Karpas-422 (cell line): ENCODE measurements around the gene THSD4. TPM values are rescaled to one million over a fixed set of nuclear protein-coding genes. Genes with fewer than 3 reads are reported as not detected.

Experiments
- DNase-seq: peaks from one replicate; pipeline ENCODE4 v3.0.0-alpha.2; 2015
- H2AFZ ChIP-seq: fragments of 200-600 bp; sonication (generic); 2 replicates; pipeline ENCODE4 v1.6.1; 2014; ENCODE audit warnings: antibody characterized with exemption, low read length, mixed read lengths
- H3K27ac ChIP-seq: fragments of 200-600 bp; sonication (generic); 2 replicates; pipeline ENCODE4 v1.5.1; 2014; ENCODE audit warnings: mild to moderate bottlenecking, low read length, moderate library complexity
- H3K27me3 ChIP-seq: fragments of 200-600 bp; sonication (generic); 2 replicates; pipeline ENCODE4 v1.6.1; 2014; ENCODE audit warnings: low read length, mixed read lengths
- H3K36me3 ChIP-seq: fragments of 200-600 bp; sonication (generic); 2 replicates; pipeline ENCODE4 v1.6.1; 2014; ENCODE audit warnings: low read length, mixed read lengths; ENCODE audit not compliant: insufficient read depth
- H3K4me1 ChIP-seq: fragments of 200-600 bp; sonication (generic); 2 replicates; pipeline ENCODE4 v1.6.1; 2014; ENCODE audit warnings: mild to moderate bottlenecking, low read length, mixed read lengths
- H3K4me2 ChIP-seq: fragments of 200-600 bp; sonication (generic); 2 replicates; pipeline ENCODE4 v1.6.1; 2014; ENCODE audit warnings: low read length, low read depth, mild to moderate bottlenecking; ENCODE audit not compliant: poor library complexity, severe bottlenecking
- H3K4me3 ChIP-seq: fragments of 200-600 bp; sonication (generic); 2 replicates; pipeline ENCODE4 v1.5.1; 2014; ENCODE audit warnings: mild to moderate bottlenecking, antibody characterized with exemption, low read length, mixed read lengths
- H3K79me2 ChIP-seq: fragments of 200-600 bp; sonication (generic); 2 replicates; pipeline ENCODE4 v1.6.1; 2014; ENCODE audit warnings: mild to moderate bottlenecking, low read length, mixed read lengths
- H3K9ac ChIP-seq: fragments of 200-600 bp; sonication (generic); 2 replicates; pipeline ENCODE4 v1.6.0; 2014; ENCODE audit warnings: low read length
- H3K9me2 ChIP-seq: fragments of 200-600 bp; sonication (generic), shearing (Covaris generic); replicated peaks from 2 replicates; pipeline ENCODE4 v1.6.0; 2014; ENCODE audit warnings: mild to moderate bottlenecking, low read length, moderate library complexity; ENCODE audit not compliant: insufficient read depth
- H3K9me3 ChIP-seq: fragments of 300-700, 200-600 bp; sonication (generic); 2 replicates; pipeline ENCODE4 v1.6.1; 2014; ENCODE audit warnings: low read length, mixed read lengths
- H4K20me1 ChIP-seq: fragments of 200-600 bp; sonication (generic); 2 replicates; pipeline ENCODE4 v1.6.1; 2014; ENCODE audit warnings: mild to moderate bottlenecking, antibody characterized with exemption, low read length, low read depth; ENCODE audit not compliant: insufficient read depth
- total RNA-seq: library from RNA; depleted of rRNA; stranded (reverse); fragments of >200 nt; shearing (Covaris generic); gene quantifications from 2 replicates; pipeline ENCODE4 v1.2.3, GENCODE V29; 2014; ENCODE audit warnings: low replicate concordance

THSD4 gene
- total RNA-seq, 1 experiment from 2014 or later: 0.11 TPM

- Histone ChIP-seq H3K4me2 (no peak overlapping the region), H3K79me2 (no peaks in the 10 kb centered on the region), H3K4me3 (no peak overlapping the region), H3K36me3 (no peaks in the 10 kb centered on the region), H3K9me2 (no peaks in the 10 kb centered on the region), H3K4me1 (no peaks in the 10 kb centered on the region), H3K27ac (no peak overlapping the region), H4K20me1 (0 out of 2 replicates have a peak, but pooled peaks cover 5% of the 10 kb centered on the region), H2AFZ (no peak overlapping the region), H3K9me3 (no peaks in the 10 kb centered on the region), H3K9ac (no peak overlapping the region), H3K27me3 (no peaks in the 10 kb centered on the region)
- DNase-seq: no peak
These were observed 221.4 kb downstream of the THSD4 start for GRCh38 chr15:71336671-71337070.

DNA sequence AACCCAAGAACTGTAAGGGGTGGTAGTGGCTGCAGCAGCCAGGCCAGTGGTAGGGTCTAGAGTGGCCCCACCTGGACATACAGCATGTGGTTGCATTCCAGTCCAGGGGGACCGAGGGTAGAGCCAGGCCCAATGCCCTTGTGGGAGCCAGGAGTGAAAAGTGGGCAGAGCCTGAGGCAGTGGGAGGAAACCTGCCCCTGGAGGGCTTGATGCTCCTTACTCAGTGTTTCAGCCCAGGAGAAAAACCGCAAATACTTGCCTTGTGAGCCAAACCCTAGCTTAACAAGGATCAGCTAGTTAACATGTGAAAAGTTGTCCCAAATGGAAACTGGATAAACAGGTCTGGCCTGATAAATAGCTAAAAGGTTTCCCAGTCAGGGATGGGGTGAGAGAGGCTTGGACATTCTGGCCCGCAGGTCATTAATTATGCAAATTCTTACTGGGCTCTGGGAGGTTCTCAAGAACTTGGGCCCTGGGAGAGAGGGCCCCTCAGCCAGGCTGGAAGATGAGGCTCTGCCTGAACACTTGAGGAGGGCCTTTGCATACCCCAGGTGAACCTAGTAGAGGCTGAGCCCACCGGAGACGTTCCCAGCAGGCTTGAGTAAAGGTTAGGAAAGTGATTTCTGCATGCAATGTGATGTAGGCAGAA lies 222.1 kb downstream of the THSD4 start:
- Histone ChIP-seq H3K4me2 (no peak overlapping the region), H3K9me2 (no peaks in the 10 kb centered on the region), H2AFZ (no peak overlapping the region), H3K4me3 (no peak overlapping the region), H4K20me1 (0 out of 2 replicates have a peak, but pooled peaks cover 5% of the 10 kb centered on the region), H3K36me3 (no peaks in the 10 kb centered on the region), H3K79me2 (no peaks in the 10 kb centered on the region), H3K4me1 (no peaks in the 10 kb centered on the region), H3K27ac (no peak overlapping the region), H3K27me3 (no peaks in the 10 kb centered on the region), H3K9me3 (no peaks in the 10 kb centered on the region), H3K9ac (no peak overlapping the region)
- DNase-seq: no peak

DNA sequence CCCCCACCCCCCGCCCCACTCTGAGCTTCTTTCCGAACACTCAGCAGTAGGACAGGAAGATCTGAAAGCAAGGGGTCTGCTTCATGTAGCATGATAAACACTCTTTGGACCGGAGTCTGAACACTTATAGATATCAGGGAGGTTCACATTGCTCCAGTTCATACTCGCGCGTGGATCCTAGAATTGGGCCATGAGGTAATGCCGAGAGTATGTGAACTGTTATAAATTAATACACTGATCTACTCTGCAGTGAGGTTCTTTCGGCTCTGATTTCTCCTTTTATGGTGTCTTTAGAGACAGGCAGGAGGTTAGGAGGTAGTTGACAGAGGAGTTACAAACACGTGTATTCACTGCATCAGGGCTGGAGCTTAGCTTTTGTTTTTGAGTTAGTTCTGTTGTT lies 223.0 kb downstream of the THSD4 start:
- Histone ChIP-seq H3K9me3 (no peaks in the 10 kb centered on the region), H3K4me1 (no peaks in the 10 kb centered on the region), H3K4me2 (no peak overlapping the region)

DNA sequence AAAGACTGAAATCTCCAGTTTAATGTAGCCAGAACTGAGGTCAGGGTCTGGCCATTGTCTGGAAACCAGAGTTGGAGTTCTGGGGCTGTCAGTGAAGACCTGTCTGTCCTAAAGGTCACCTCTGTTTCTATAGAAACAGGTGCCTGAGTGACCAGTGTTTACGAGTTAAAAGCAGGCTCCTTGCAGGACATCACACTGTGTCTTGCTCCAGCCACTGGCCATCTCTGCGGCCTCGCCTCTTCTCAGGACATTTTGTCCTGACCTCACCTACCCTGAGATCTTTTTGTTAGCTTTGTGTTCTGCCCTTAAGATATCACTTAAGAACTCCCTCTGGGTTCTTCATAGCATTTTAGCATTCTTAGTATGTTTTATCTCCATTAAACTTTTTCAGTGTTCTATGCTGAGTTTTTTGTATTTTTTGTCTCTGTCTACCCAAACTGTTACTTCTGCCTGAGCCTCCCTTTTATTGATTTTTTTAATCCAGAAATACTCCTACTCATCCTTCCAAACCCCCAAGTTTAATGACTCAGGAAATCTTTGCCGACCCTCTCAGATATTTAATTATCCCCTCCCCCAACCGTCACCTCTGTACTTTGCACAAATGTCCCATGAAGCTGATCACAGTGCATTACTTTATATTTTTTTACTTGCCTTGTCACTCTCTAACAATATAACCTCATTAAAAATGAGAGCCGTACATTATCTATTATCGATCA lies 223.7 kb downstream of the THSD4 start:
- H3K4me3 ChIP-seq: no peak overlapping the region
- H3K9ac ChIP-seq: no peak overlapping the region
- no peaks in the 10 kb centered on the region for H3K9me2 ChIP-seq
- no peaks in the 10 kb centered on the region for H3K36me3 ChIP-seq
- no peak overlapping the region for H3K27ac ChIP-seq
- H2AFZ ChIP-seq: no peak overlapping the region
- H3K79me2 ChIP-seq: no peaks in the 10 kb centered on the region
- no peaks in the 10 kb centered on the region for H3K9me3 ChIP-seq
- no peak overlapping the region for H3K4me2 ChIP-seq
- H4K20me1 ChIP-seq: 0 out of 2 replicates have a peak, but pooled peaks cover 5% of the 10 kb centered on the region
- H3K27me3 ChIP-seq: no peaks in the 10 kb centered on the region
- DNase-seq: no peak
- no peaks in the 10 kb centered on the region for H3K4me1 ChIP-seq

More for the DNA sequence above, 223.0 kb downstream of the THSD4 start:
- H3K79me2 ChIP-seq: no peaks in the 10 kb centered on the region
- 0 out of 2 replicates have a peak, but pooled peaks cover 5% of the 10 kb centered on the region for H4K20me1 ChIP-seq
- no peak for DNase-seq
- H3K36me3 ChIP-seq: no peaks in the 10 kb centered on the region
- H3K9me2 ChIP-seq: no peaks in the 10 kb centered on the region
- no peak overlapping the region for H3K27ac ChIP-seq
- no peak overlapping the region for H3K9ac ChIP-seq
- no peak overlapping the region for H2AFZ ChIP-seq
- no peaks in the 10 kb centered on the region for H3K27me3 ChIP-seq
- no peak overlapping the region for H3K4me3 ChIP-seq

GRCh38 chr15:71341811-71342550 lies 226.7 kb downstream of the THSD4 start:
- H3K79me2 ChIP-seq: no peaks in the 10 kb centered on the region
- H3K9me3 ChIP-seq: no peaks in the 10 kb centered on the region
- no peak overlapping the region for H2AFZ ChIP-seq
- H3K4me2 ChIP-seq: no peak overlapping the region
- no peak for DNase-seq
- no peak overlapping the region for H3K27ac ChIP-seq
- 0 out of 2 replicates have a peak, but pooled peaks cover 5% of the 10 kb centered on the region for H4K20me1 ChIP-seq
- no peak overlapping the region for H3K9ac ChIP-seq
- no peaks in the 10 kb centered on the region for H3K9me2 ChIP-seq
- H3K27me3 ChIP-seq: no peaks in the 10 kb centered on the region
- H3K36me3 ChIP-seq: no peaks in the 10 kb centered on the region
- no peaks in the 10 kb centered on the region for H3K4me1 ChIP-seq
- no peak overlapping the region for H3K4me3 ChIP-seq

- no peak overlapping the region for H2AFZ ChIP-seq
- no peaks in the 10 kb centered on the region for H3K27me3 ChIP-seq
- H3K4me2 ChIP-seq: no peak overlapping the region
- H3K4me3 ChIP-seq: no peak overlapping the region
- no peaks in the 10 kb centered on the region for H3K79me2 ChIP-seq
- H3K4me1 ChIP-seq: no peaks in the 10 kb centered on the region
- no peak overlapping the region for H3K27ac ChIP-seq
- DNase-seq: no peak
- no peaks in the 10 kb centered on the region for H3K9me3 ChIP-seq
- H3K9me2 ChIP-seq: no peaks in the 10 kb centered on the region
- no peaks in the 10 kb centered on the region for H3K36me3 ChIP-seq
- H3K9ac ChIP-seq: no peak overlapping the region
- 0 out of 2 replicates have a peak, but pooled peaks cover 5% of the 10 kb centered on the region for H4K20me1 ChIP-seq
These were observed 227.4 kb downstream of the THSD4 start for GRCh38 chr15:71342658-71343057.

DNA sequence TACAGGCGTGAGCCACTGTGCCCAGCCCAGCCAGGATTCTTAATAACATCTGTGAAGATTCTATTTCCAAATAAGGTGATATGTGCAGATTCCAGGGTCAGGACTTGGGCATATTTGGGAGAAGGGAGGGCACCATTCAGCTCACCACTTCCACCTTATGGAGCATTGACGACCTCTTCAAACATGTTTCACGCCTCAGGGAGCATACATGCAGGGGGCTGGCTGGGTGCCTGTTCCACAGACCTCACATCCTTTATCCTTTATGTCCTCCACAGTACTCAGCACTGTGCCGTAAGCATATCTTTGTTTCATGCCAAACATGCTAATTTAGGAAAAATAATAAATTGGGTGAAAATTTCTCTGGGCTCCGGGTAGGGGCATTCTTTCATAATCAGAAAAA lies 229.0 kb downstream of the THSD4 start:
- H3K4me3 ChIP-seq: no peak overlapping the region
- no peaks in the 10 kb centered on the region for H3K4me1 ChIP-seq
- no peaks in the 10 kb centered on the region for H3K79me2 ChIP-seq
- no peak overlapping the region for H3K9ac ChIP-seq
- no peaks in the 10 kb centered on the region for H3K27me3 ChIP-seq
- H3K9me2 ChIP-seq: no peaks in the 10 kb centered on the region
- 0 out of 2 replicates have a peak, but pooled peaks cover 1% of the 10 kb centered on the region for H4K20me1 ChIP-seq
- H3K36me3 ChIP-seq: no peaks in the 10 kb centered on the region
- no peak overlapping the region for H3K27ac ChIP-seq
- no peak overlapping the region for H3K4me2 ChIP-seq
- DNase-seq: no peak
- no peaks in the 10 kb centered on the region for H3K9me3 ChIP-seq
- H2AFZ ChIP-seq: no peak overlapping the region

GRCh38 chr15:71345186-71345585 lies 229.9 kb downstream of the THSD4 start:
- Histone ChIP-seq H3K9me2 (no peaks in the 10 kb centered on the region), H3K79me2 (no peaks in the 10 kb centered on the region), H3K27me3 (no peaks in the 10 kb centered on the region), H3K36me3 (no peaks in the 10 kb centered on the region), H3K9me3 (no peaks in the 10 kb centered on the region), H3K27ac (no peak overlapping the region), H3K4me2 (no peak overlapping the region), H3K4me1 (no peaks in the 10 kb centered on the region), H4K20me1 (no peaks in the 10 kb centered on the region), H2AFZ (no peak overlapping the region), H3K9ac (no peak overlapping the region), H3K4me3 (no peak overlapping the region)
- DNase-seq: no peak
